GM12878 (cell line): ENCODE data around the gene CCDC177. TPM values are rescaled to one million over a fixed set of nuclear protein-coding genes. Genes with fewer than 3 reads are reported as not detected.

Experiments used
- ATF7 ChIP-seq: fragments of 450-650 bp; IDR thresholded peaks from 2 replicates; pipeline ENCODE4 v1.6.1; 2016; ENCODE audit warnings: low read depth, mild to moderate bottlenecking
- BHLHE40 ChIP-seq, 2 experiments: fragments of 450-650 bp in 1 of 2; IDR thresholded peaks; 2 replicates each; pipeline ENCODE4 v1.6.1; 2011 to 2017; ENCODE audit warnings: low read depth in 2 of 2, borderline replicate concordance in 1 of 2, improper control_type of control experiment in 1 of 2, low read length in 1 of 2, mild to moderate bottlenecking in 1 of 2
- CBX3 ChIP-seq: fragments of 200-600 bp; sonication (generic); IDR thresholded peaks from 2 replicates; pipeline ENCODE4 v1.6.1; 2016; ENCODE audit warnings: low read depth, borderline replicate concordance
- CREB1 ChIP-seq: IDR thresholded peaks from 2 replicates; pipeline ENCODE4 v1.6.1; 2012; ENCODE audit warnings: low read depth, mild to moderate bottlenecking, inconsistent platforms
- ETV6 ChIP-seq, 2 experiments: fragments of 450-650 bp in 1 of 2; IDR thresholded peaks in 1 of 2; conservative IDR thresholded peaks in 1 of 2; 2 replicates each; pipeline ENCODE4 v1.6.1; 2014; ENCODE audit warnings: antibody characterized with exemption in 1 of 2, borderline replicate concordance in 1 of 2, low read depth in 1 of 2, mild to moderate bottlenecking in 1 of 2, moderate library complexity in 1 of 2
- FOXK2 ChIP-seq: fragments of 450-650 bp; IDR thresholded peaks from 2 replicates; pipeline ENCODE4 v1.6.1; 2017; ENCODE audit warnings: mild to moderate bottlenecking, moderate library complexity
- IKZF1 ChIP-seq: fragments of 450-650 bp; conservative IDR thresholded peaks from 2 replicates; pipeline ENCODE4 v1.6.1; 2017; ENCODE audit warnings: antibody characterized with exemption, mild to moderate bottlenecking
- IKZF2 ChIP-seq, 2 experiments: fragments of 450-650 bp; IDR thresholded peaks; 2 replicates each; pipeline ENCODE4 v1.6.1; 2017; ENCODE audit warnings: mild to moderate bottlenecking in 2 of 2, moderate library complexity in 2 of 2
- IRF4 ChIP-seq: IDR thresholded peaks from 2 replicates; pipeline ENCODE4 v1.6.1; 2011; ENCODE audit warnings: low read depth, low read length
- LARP7 ChIP-seq: fragments of 450-650 bp; IDR thresholded peaks from 2 replicates; pipeline ENCODE4 v1.6.1; 2017; ENCODE audit warnings: mild to moderate bottlenecking
- MXI1 ChIP-seq: fragments of 150-350 bp; IDR thresholded peaks from 2 replicates; pipeline ENCODE4 v1.6.1; 2011; ENCODE audit warnings: low read depth, mild to moderate bottlenecking, inconsistent platforms, low read length, improper control_type of control experiment
- NKRF ChIP-seq: fragments of 450-650 bp; conservative IDR thresholded peaks from 2 replicates; pipeline ENCODE4 v1.6.1; 2017; ENCODE audit warnings: mild to moderate bottlenecking, moderate library complexity
- NRF1 ChIP-seq: conservative IDR thresholded peaks from 2 replicates; pipeline ENCODE4 v1.6.1; 2011; ENCODE audit warnings: mild to moderate bottlenecking, low read depth, low read length, improper control_type of control experiment
- PAX5 ChIP-seq: IDR thresholded peaks from 2 replicates; pipeline ENCODE4 v1.6.1; 2011; ENCODE audit warnings: low read depth, low read length, borderline replicate concordance
- PML ChIP-seq: IDR thresholded peaks from 2 replicates; pipeline ENCODE4 v1.6.1; 2012; ENCODE audit warnings: low read length, inconsistent platforms
- RAD51 ChIP-seq: fragments of 450-650 bp; IDR thresholded peaks from 2 replicates; pipeline ENCODE4 v1.6.1; 2016; ENCODE audit warnings: moderate library complexity, mild to moderate bottlenecking, inconsistent platforms
- RUNX3 ChIP-seq: IDR thresholded peaks from 2 replicates; pipeline ENCODE4 v1.6.1; 2012; ENCODE audit warnings: low read length, inconsistent platforms
- STAT3 ChIP-seq: IDR thresholded peaks from 2 replicates; pipeline ENCODE4 v1.6.1; 2011; ENCODE audit warnings: low read depth, low read length, improper control_type of control experiment
- TAF1 ChIP-seq: IDR thresholded peaks from 2 replicates; pipeline ENCODE4 v1.6.1; 2011; ENCODE audit warnings: mild to moderate bottlenecking, low read depth, low read length, borderline replicate concordance
- TBL1XR1 ChIP-seq: IDR thresholded peaks from 2 replicates; pipeline ENCODE4 v1.6.1; 2012; ENCODE audit warnings: low read depth, low read length, improper control_type of control experiment
- USF2 ChIP-seq: IDR thresholded peaks from 2 replicates; pipeline ENCODE4 v1.6.1; 2011; ENCODE audit warnings: low read depth, low read length, improper control_type of control experiment, borderline replicate concordance
- ZNF217 ChIP-seq: fragments of 450-650 bp; IDR thresholded peaks from 2 replicates; pipeline ENCODE4 v1.6.1; 2017; ENCODE audit warnings: antibody characterized with exemption, mild to moderate bottlenecking
- polyA plus RNA-seq, 11 experiments: library from polyadenylated mRNA; depleted of rRNA in 4 of 11; unstranded in 6 of 11; stranded (reverse) in 5 of 11; fragments of >200 nt; fragmentation: Nextera tagmentation in 4 of 11; fragmentation: Illumina TruSeq in 1 of 11; extraction: Ambion mirVana in 4 of 11; extraction: Trizol in 1 of 11; gene quantifications; 1 replicate in 1 of 11; 2 replicates in 10 of 11; pipeline versions ENCODE4 v1.2.1 to v1.2.3, GENCODE V29; 2011 to 2016; ENCODE audit warnings: inconsistent platforms in 2 of 11, missing spikeins in 2 of 11, low read depth in 1 of 11
- total RNA-seq, 4 experiments: library from RNA; depleted of rRNA in 3 of 4; stranded (reverse); fragments of >200 nt in 3 of 4; fragmentation: Illumina TruSeq in 1 of 4; extraction: Trizol in 1 of 4; gene quantifications; 2 replicates each; pipeline versions ENCODE4 v1.2.1 to v1.2.3, GENCODE V29; 2013 to 2021
- TF ChIP-seq, protein P1 (sequence below): fragments of 450-650 bp; IDR thresholded peaks from 2 replicates; pipeline ENCODE4 v1.6.1; 2016; ENCODE audit warnings: mild to moderate bottlenecking
- TF ChIP-seq, protein P2 (sequence below), 3 experiments: IDR thresholded peaks in 2 of 3; conservative IDR thresholded peaks in 1 of 3; 2 replicates each; pipeline ENCODE4 v1.5.1; 2011; ENCODE audit warnings: low read depth in 3 of 3, low read length in 3 of 3, mild to moderate bottlenecking in 3 of 3, control low read depth in 2 of 3, moderate library complexity in 2 of 3, inconsistent platforms in 1 of 3, mixed read lengths in 1 of 3; ENCODE audit not compliant: control insufficient read depth in 2 of 3, insufficient read depth in 1 of 3; ENCODE audit errors: extremely low read depth in 1 of 3

Gene CCDC177
- total and polyA plus RNA-seq, 10 of the 15 experiments (the other 5 are each of a cell fraction or from before 2014, with no cell fraction given): not detected

- TF ChIP-seq ETV6 (conservative IDR thresholded peaks at IDR 0.05 in 1 of 2, IDR thresholded peaks at IDR 0.05 in 1 of 2; ENCODE audit: borderline replicate concordance in 1 of 2, low read depth in 1 of 2) (peak in 1 of 2 experiments; percentile 53; a peak in 1 of 4 replicates), NKRF (0 out of 2 replicates have a peak, but pooled peaks have one; percentile 26), PAX5 (peak; percentile 50; the same call in 1 of the 2 replicates), IKZF2 (IDR thresholded peaks at IDR 0.05) (peak; percentile 74 to 76), CREB1 (no peak), ATF7 (0 out of 2 replicates have a peak, but pooled peaks have one; percentile 30), IKZF1 (peak; percentile 67), STAT3 (no peak), BHLHE40 (IDR thresholded peaks at IDR 0.05; ENCODE audit: borderline replicate concordance in 1 of 2, low read depth in 2 of 2, low read length in 1 of 2) (peak in 1 of 2 experiments; percentile 47; a peak in 1 of 4 replicates), TAF1 (0 out of 2 replicates have a peak, but pooled peaks have one; percentile 41), FOXK2 (no peak), NRF1 (no peak), RAD51 (peak; percentile 85), PML (no peak), LARP7 (no peak), RUNX3 (peak; percentile 52), USF2 (peak; percentile 40; the same call in 1 of the 2 replicates), TBL1XR1 (no peak), IRF4 (no peak), CBX3 (no peak), ZNF217 (no peak), MXI1 (peak; percentile 85)
- TF ChIP-seq, protein P1, sequence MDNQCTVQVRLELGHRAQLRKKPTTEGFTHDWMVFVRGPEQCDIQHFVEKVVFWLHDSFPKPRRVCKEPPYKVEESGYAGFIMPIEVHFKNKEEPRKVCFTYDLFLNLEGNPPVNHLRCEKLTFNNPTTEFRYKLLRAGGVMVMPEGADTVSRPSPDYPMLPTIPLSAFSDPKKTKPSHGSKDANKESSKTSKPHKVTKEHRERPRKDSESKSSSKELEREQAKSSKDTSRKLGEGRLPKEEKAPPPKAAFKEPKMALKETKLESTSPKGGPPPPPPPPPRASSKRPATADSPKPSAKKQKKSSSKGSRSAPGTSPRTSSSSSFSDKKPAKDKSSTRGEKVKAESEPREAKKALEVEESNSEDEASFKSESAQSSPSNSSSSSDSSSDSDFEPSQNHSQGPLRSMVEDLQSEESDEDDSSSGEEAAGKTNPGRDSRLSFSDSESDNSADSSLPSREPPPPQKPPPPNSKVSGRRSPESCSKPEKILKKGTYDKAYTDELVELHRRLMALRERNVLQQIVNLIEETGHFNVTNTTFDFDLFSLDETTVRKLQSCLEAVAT: no peak
- TF ChIP-seq, protein P2, sequence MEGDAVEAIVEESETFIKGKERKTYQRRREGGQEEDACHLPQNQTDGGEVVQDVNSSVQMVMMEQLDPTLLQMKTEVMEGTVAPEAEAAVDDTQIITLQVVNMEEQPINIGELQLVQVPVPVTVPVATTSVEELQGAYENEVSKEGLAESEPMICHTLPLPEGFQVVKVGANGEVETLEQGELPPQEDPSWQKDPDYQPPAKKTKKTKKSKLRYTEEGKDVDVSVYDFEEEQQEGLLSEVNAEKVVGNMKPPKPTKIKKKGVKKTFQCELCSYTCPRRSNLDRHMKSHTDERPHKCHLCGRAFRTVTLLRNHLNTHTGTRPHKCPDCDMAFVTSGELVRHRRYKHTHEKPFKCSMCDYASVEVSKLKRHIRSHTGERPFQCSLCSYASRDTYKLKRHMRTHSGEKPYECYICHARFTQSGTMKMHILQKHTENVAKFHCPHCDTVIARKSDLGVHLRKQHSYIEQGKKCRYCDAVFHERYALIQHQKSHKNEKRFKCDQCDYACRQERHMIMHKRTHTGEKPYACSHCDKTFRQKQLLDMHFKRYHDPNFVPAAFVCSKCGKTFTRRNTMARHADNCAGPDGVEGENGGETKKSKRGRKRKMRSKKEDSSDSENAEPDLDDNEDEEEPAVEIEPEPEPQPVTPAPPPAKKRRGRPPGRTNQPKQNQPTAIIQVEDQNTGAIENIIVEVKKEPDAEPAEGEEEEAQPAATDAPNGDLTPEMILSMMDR (IDR thresholded peaks at IDR 0.05 in 2 of 3, conservative IDR thresholded peaks at IDR 0.05 in 1 of 3; ENCODE audit: control insufficient read depth in 2 of 3, extremely low read depth in 1 of 3, insufficient read depth in 1 of 3, low read depth in 3 of 3, low read length in 3 of 3): no peak
Observed at GRCh38 chr14:69614592-69614991, 39.9 kb upstream of the CCDC177 start (continued).
